SK-N-SH (cell line): ENCODE data around the gene ABHD2. TPM values are rescaled to one million over a fixed set of nuclear protein-coding genes. Genes with fewer than 3 reads are reported as not detected.

Experiments
- CTCF ChIA-PET: fragments of 300-600, 350-600 bp; formaldehyde crosslinking; extraction: SDS; loops from one replicate; lab custom pipeline; 2021; lab: Yijun Ruan, JAX
- POLR2A ChIA-PET: fragments of 350-600 bp; sonication (Branson Sonifier 250); formaldehyde crosslinking; extraction: SDS; loops from one replicate; lab custom pipeline; 2020; ENCODE audit warnings: antibody characterized with exemption, inconsistent platforms; lab: Yijun Ruan, JAX
- DNase-seq: peaks from one replicate; pipeline ENCODE4 v3.0.0; 2012
- H2AFZ ChIP-seq: fragments of 200-600 bp; sonication (generic); 2 replicates; pipeline ENCODE4 v1.8.1; 2016; ENCODE audit warnings: antibody characterized with exemption, mild to moderate bottlenecking, low read depth
- H3F3A ChIP-seq: fragments of 200-600 bp; sonication (generic); replicated peaks from 2 replicates; pipeline ENCODE3; 2016; ENCODE audit warnings: antibody characterized with exemption, mild to moderate bottlenecking; ENCODE audit not compliant: insufficient read depth
- H3K27ac ChIP-seq, 2 experiments: fragments of 200-500 bp in 1 of 2; fragments of 200-600 bp in 1 of 2; sonication (Bioruptor generic) in 1 of 2; sonication (generic), shearing (Covaris generic) in 1 of 2; 2 replicates each; pipeline versions ENCODE4 v1.5.1 to v1.6.1; 2014 to 2016; ENCODE audit warnings: low read depth in 2 of 2, inconsistent platforms in 1 of 2, low read length in 1 of 2, mild to moderate bottlenecking in 1 of 2, mixed read lengths in 1 of 2
- H3K27me3 ChIP-seq: fragments of 200-600 bp; sonication (generic), shearing (Covaris generic); 2 replicates; pipeline ENCODE4 v1.6.1; 2016; ENCODE audit warnings: mixed run types; ENCODE audit not compliant: insufficient read depth
- H3K36me3 ChIP-seq, 2 experiments: fragments of 200-500 bp in 1 of 2; fragments of 200-600 bp in 1 of 2; sonication (Bioruptor generic) in 1 of 2; sonication (generic) in 1 of 2; replicated peaks in 1 of 2; 2 replicates each; pipeline versions ENCODE3 to v1.5.1; 2014 to 2016; ENCODE audit warnings: low read length in 1 of 2, mild to moderate bottlenecking in 1 of 2; ENCODE audit not compliant: insufficient read depth in 2 of 2, control insufficient read depth in 1 of 2
- H3K4me1 ChIP-seq, 2 experiments: fragments of 200-500 bp in 1 of 2; fragments of 200-600 bp in 1 of 2; sonication (Bioruptor generic) in 1 of 2; sonication (generic), shearing (Covaris generic) in 1 of 2; 2 replicates each; pipeline versions ENCODE4 v1.5.1 to v1.6.1; 2014 to 2016; ENCODE audit warnings: low read depth in 1 of 2, low read length in 1 of 2, mixed run types in 1 of 2; ENCODE audit not compliant: insufficient read depth in 2 of 2, control insufficient read depth in 1 of 2
- H3K4me2 ChIP-seq: fragments of 200-600 bp; sonication (generic), shearing (Covaris generic); 2 replicates; pipeline ENCODE4 v1.6.1; 2017; ENCODE audit warnings: mixed run types
- H3K4me3 ChIP-seq, 2 experiments: fragments of 200-500 bp in 1 of 2; fragments of 200-600 bp in 1 of 2; sonication (Bioruptor generic) in 1 of 2; sonication (generic), shearing (Covaris generic) in 1 of 2; 2 replicates each; pipeline versions ENCODE4 v1.5.1 to v1.8.1; 2014 to 2016; ENCODE audit warnings: low read depth in 2 of 2, inconsistent platforms in 1 of 2, low read length in 1 of 2, mild to moderate bottlenecking in 1 of 2, mixed read lengths in 1 of 2, moderate library complexity in 1 of 2
- H3K79me2 ChIP-seq: fragments of 200-600 bp; sonication (generic); 2 replicates; pipeline ENCODE4 v1.8.1; 2017; ENCODE audit warnings: mild to moderate bottlenecking; ENCODE audit not compliant: insufficient read depth
- H3K9ac ChIP-seq: fragments of 200-600 bp; sonication (generic); 2 replicates; pipeline ENCODE4 v1.6.1; 2017; ENCODE audit warnings: mixed run types
- H3K9me2 ChIP-seq: fragments of 200-600 bp; sonication (generic); 2 replicates; pipeline ENCODE4 v1.6.1; 2017; ENCODE audit warnings: mixed run types
- H3K9me3 ChIP-seq: fragments of 200-600 bp; sonication (generic); 2 replicates; pipeline ENCODE4 v1.6.1; 2017; ENCODE audit warnings: mixed run types, mild to moderate bottlenecking, moderate library complexity
- H4K20me1 ChIP-seq: fragments of 200-600 bp; sonication (generic); 2 replicates; pipeline ENCODE4 v1.6.1; 2017; ENCODE audit warnings: mild to moderate bottlenecking, mixed run types; ENCODE audit not compliant: insufficient read depth
- CHD2 ChIP-seq: fragments of 150-350 bp; IDR thresholded peaks from 2 replicates; pipeline ENCODE4 v1.6.1; 2018; ENCODE audit warnings: low read length; ENCODE audit not compliant: partially characterized antibody
- CTCF ChIP-seq: fragments of 200-600 bp; sonication (generic); IDR thresholded peaks from 2 replicates; pipeline ENCODE4 v1.6.1; 2017; ENCODE audit warnings: antibody characterized with exemption, mild to moderate bottlenecking, moderate library complexity
- EZH2phosphoT487 ChIP-seq: fragments of 200-600 bp; sonication (generic); IDR thresholded peaks from 2 replicates; pipeline ENCODE4 v1.6.1; 2017; ENCODE audit warnings: low read depth, mixed run types, mild to moderate bottlenecking, antibody characterized with exemption, moderate library complexity, borderline replicate concordance
- FOSL2 ChIP-seq: IDR thresholded peaks from 2 replicates; pipeline ENCODE4 v1.4.0; 2012; ENCODE audit warnings: low read depth, mild to moderate bottlenecking, moderate library complexity, borderline replicate concordance
- FOXM1 ChIP-seq: IDR thresholded peaks from 2 replicates; pipeline ENCODE4 v1.4.0; 2012; ENCODE audit warnings: low read depth, mild to moderate bottlenecking
- MAX ChIP-seq: IDR thresholded peaks from 2 replicates; pipeline ENCODE4 v1.4.0; 2012; ENCODE audit warnings: low read depth
- MEF2A ChIP-seq: IDR thresholded peaks from 2 replicates; pipeline ENCODE4 v1.4.0; 2012; ENCODE audit warnings: low read depth, borderline replicate concordance
- NFIC ChIP-seq: IDR thresholded peaks from 2 replicates; pipeline ENCODE4 v1.4.0; 2012; ENCODE audit warnings: borderline replicate concordance
- PBX3 ChIP-seq: IDR thresholded peaks from 2 replicates; pipeline ENCODE4; 2012
- POLR2AphosphoS5 ChIP-seq: IDR thresholded peaks from 2 replicates; pipeline ENCODE4 v1.6.1; 2012; ENCODE audit warnings: low read depth, low read length
- RAD21 ChIP-seq: IDR thresholded peaks from 2 replicates; pipeline ENCODE4 v1.6.1; 2012; ENCODE audit warnings: mild to moderate bottlenecking, low read length
- REST ChIP-seq: IDR thresholded peaks from 2 replicates; pipeline ENCODE4 v1.6.1; 2012; ENCODE audit warnings: mild to moderate bottlenecking, low read depth, low read length, moderate library complexity
- RXRA ChIP-seq: IDR thresholded peaks from 2 replicates; pipeline ENCODE4 v1.4.0; 2012; ENCODE audit warnings: low read depth, mild to moderate bottlenecking, borderline replicate concordance
- SIN3A ChIP-seq: IDR thresholded peaks from 2 replicates; pipeline ENCODE4 v1.6.1; 2012; ENCODE audit warnings: low read depth, mild to moderate bottlenecking, low read length, moderate library complexity, borderline replicate concordance
- USF1 ChIP-seq: IDR thresholded peaks from 2 replicates; pipeline ENCODE4 v1.4.0; 2012; ENCODE audit warnings: low read depth, borderline replicate concordance
- USF2 ChIP-seq: fragments of 150-350 bp; IDR thresholded peaks from 2 replicates; pipeline ENCODE4 v1.6.1; 2017; ENCODE audit warnings: antibody characterized with exemption, low read length, low read depth, borderline replicate concordance
- YY1 ChIP-seq: IDR thresholded peaks from 2 replicates; pipeline ENCODE4 v1.4.0; 2012; ENCODE audit warnings: low read depth, mild to moderate bottlenecking
- ZBTB33 ChIP-seq: IDR thresholded peaks from 2 replicates; pipeline ENCODE4 v1.4.0; 2012; ENCODE audit warnings: low read depth, borderline replicate concordance
- WGBS: methylation state at CpG from one replicate; pipeline ENCODE4 v1.1.6; 2017; ENCODE audit warnings: low lambda C conversion rate; 5-methylcytosine and 5-hydroxymethylcytosine counted together
- polyA plus RNA-seq, 3 experiments: library from polyadenylated mRNA; depleted of rRNA; stranded (reverse); fragments of >200 nt; gene quantifications; 2 replicates each; pipeline ENCODE4 v1.2.3, GENCODE V29; 2012

Gene ABHD2
- polyA plus RNA-seq, 1 of the 3 experiments (the other 2 are of a cell fraction) = 19.2 TPM

GRCh38 chr15:89131731-89132130 is 43.5 kb downstream of the ABHD2 start (continued):
- TF ChIP-seq FOXM1 = no peak

GRCh38 chr15:89132611-89133507 is 44.6 kb downstream of the ABHD2 start:
- peaks cover 1 to 17% of the 10 kb centered on the region in 2 experiments; a peak in 2 of 4 replicates for H3K4me1 ChIP-seq
- no peak for DNase-seq
- no peaks in the 10 kb centered on the region; the same call in 1 of the 2 replicates for H3K79me2 ChIP-seq
- H3K9ac ChIP-seq = no peak overlapping the region
- no peak overlapping the region for H3K27ac ChIP-seq
- no peaks in the 10 kb centered on the region for H3K9me2 ChIP-seq
- no peak overlapping the region for H3K4me2 ChIP-seq
- H3K36me3 ChIP-seq = peaks cover 0 to 24% of the 10 kb centered on the region in 2 experiments
- H4K20me1 ChIP-seq = no peaks in the 10 kb centered on the region
- ChIA-PET CTCF (interaction anchor here (0.7 to 8.4 kb wide), 10 partner anchors 13 to 475 kb away, joined by 3 to 134 read pairs (median 4); no protein-coding TSS in a partner anchor), POLR2A (interaction anchor here (1.0 kb wide), 1 partner anchor 11 kb away, joined by 3 read pairs; no protein-coding TSS in a partner anchor)
- H3K9me3 ChIP-seq = no peaks in the 10 kb centered on the region
- no peaks in the 10 kb centered on the region for H3K27me3 ChIP-seq
- H2AFZ ChIP-seq = no peak overlapping the region
- H3K4me3 ChIP-seq = no peak overlapping the region
- no peaks in the 10 kb centered on the region for H3F3A ChIP-seq
- 87% methylated on average over 9 of the region's 9 CpGs for WGBS
- TF ChIP-seq YY1 (no peak), SIN3A (no peak), USF1 (no peak), EZH2phosphoT487 (no peak), MAX (no peak), RAD21 (no peak), RXRA (no peak), ZBTB33 (no peak), USF2 (no peak), CHD2 (no peak), PBX3 (no peak), CTCF (no peak), MEF2A (no peak), REST (no peak), POLR2AphosphoS5 (no peak), FOSL2 (no peak), NFIC (no peak)
